K562 (cell line): ENCODE results near the gene FAM83F. TPM values are rescaled to one million over a fixed set of nuclear protein-coding genes. Genes with fewer than 3 reads are reported as not detected.
A peak's percentile ranks its signal among the peaks of the same experiment; 100 is the strongest.

Source experiments
- ARID2 ChIP-seq: fragments of 450-650 bp; IDR thresholded peaks from 2 replicates; pipeline ENCODE4 v1.6.1; 2017; ENCODE audit warnings: antibody characterized with exemption, mild to moderate bottlenecking
- BDP1 ChIP-seq: IDR thresholded peaks from 3 replicates; pipeline ENCODE4 v1.6.1; 2011; ENCODE audit not compliant: insufficient read length, insufficient read depth
- ESRRA ChIP-seq: fragments of 450-650 bp; IDR thresholded peaks from 2 replicates; pipeline ENCODE4 v1.6.1; 2014; ENCODE audit warnings: low read depth, mild to moderate bottlenecking, moderate library complexity, borderline replicate concordance
- NKRF ChIP-seq: fragments of 450-650 bp; IDR thresholded peaks from 2 replicates; pipeline ENCODE4 v1.6.1; 2016; ENCODE audit warnings: borderline replicate concordance
- REST ChIP-seq, 2 experiments: fragments of 450-650 bp; formaldehyde crosslinking in 1 of 2; IDR thresholded peaks; 2 replicates each; pipeline versions ENCODE4 v1.4.0 to v1.6.1; 2014 to 2020; ENCODE audit warnings: mild to moderate bottlenecking in 2 of 2, borderline replicate concordance in 1 of 2, low read depth in 1 of 2
- ZNF696 ChIP-seq: fragments of 250-450 bp; sonication (Bioruptor Pico); conservative IDR thresholded peaks from 2 replicates; pipeline ENCODE4 v1.4.0; 2020; ENCODE audit warnings: mild to moderate bottlenecking, moderate library complexity
- polyA plus RNA-seq, 8 experiments: library from polyadenylated mRNA; depleted of rRNA in 4 of 8; stranded (reverse) in 5 of 8; unstranded in 3 of 8; fragments of >200 nt; fragmentation: Nextera tagmentation in 2 of 8; fragmentation: Illumina TruSeq in 1 of 8; extraction: Ambion mirVana in 2 of 8; extraction: Trizol in 1 of 8; gene quantifications; 2 replicates each; pipeline versions ENCODE4 v1.2.1 to v1.2.3, GENCODE V29; 2011 to 2014; ENCODE audit warnings: inconsistent platforms in 1 of 8, missing spikeins in 1 of 8
- total RNA-seq, 7 experiments: library from RNA; depleted of rRNA in 6 of 7; stranded (reverse); fragments of >200 nt in 6 of 7; fragmentation: Illumina TruSeq in 2 of 7; extraction: Trizol in 2 of 7; gene quantifications; 2 replicates each; pipeline versions ENCODE4 v1.2.1 to v1.2.3, GENCODE V29; 2011 to 2021; ENCODE audit warnings: low replicate concordance in 1 of 7
- TF ChIP-seq, protein P1 (sequence below): fragments of 450-650 bp; IDR thresholded peaks from 2 replicates; pipeline ENCODE4 v1.6.1; 2017; ENCODE audit warnings: antibody characterized with exemption, mild to moderate bottlenecking
- TF ChIP-seq, protein P2 (sequence below): sonication (generic); formaldehyde crosslinking; IDR thresholded peaks from 2 replicates; pipeline ENCODE4 v1.8.0; 2022; ENCODE audit warnings: missing genetic modification reagents, mild to moderate bottlenecking, moderate library complexity, borderline replicate concordance

FAM83F gene
- total and polyA plus RNA-seq, 9 of the 15 experiments (the other 6 are each of a cell fraction or from before 2014, with no cell fraction given): under 0.01 to 0.13 (median 0.04) TPM; not detected in 1

- TF ChIP-seq, protein P1, sequence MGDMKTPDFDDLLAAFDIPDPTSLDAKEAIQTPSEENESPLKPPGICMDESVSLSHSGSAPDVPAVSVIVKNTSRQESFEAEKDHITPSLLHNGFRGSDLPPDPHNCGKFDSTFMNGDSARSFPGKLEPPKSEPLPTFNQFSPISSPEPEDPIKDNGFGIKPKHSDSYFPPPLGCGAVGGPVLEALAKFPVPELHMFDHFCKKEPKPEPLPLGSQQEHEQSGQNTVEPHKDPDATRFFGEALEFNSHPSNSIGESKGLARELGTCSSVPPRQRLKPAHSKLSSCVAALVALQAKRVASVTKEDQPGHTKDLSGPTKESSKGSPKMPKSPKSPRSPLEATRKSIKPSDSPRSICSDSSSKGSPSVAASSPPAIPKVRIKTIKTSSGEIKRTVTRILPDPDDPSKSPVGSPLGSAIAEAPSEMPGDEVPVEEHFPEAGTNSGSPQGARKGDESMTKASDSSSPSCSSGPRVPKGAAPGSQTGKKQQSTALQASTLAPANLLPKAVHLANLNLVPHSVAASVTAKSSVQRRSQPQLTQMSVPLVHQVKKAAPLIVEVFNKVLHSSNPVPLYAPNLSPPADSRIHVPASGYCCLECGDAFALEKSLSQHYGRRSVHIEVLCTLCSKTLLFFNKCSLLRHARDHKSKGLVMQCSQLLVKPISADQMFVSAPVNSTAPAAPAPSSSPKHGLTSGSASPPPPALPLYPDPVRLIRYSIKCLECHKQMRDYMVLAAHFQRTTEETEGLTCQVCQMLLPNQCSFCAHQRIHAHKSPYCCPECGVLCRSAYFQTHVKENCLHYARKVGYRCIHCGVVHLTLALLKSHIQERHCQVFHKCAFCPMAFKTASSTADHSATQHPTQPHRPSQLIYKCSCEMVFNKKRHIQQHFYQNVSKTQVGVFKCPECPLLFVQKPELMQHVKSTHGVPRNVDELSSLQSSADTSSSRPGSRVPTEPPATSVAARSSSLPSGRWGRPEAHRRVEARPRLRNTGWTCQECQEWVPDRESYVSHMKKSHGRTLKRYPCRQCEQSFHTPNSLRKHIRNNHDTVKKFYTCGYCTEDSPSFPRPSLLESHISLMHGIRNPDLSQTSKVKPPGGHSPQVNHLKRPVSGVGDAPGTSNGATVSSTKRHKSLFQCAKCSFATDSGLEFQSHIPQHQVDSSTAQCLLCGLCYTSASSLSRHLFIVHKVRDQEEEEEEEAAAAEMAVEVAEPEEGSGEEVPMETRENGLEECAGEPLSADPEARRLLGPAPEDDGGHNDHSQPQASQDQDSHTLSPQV: 0 out of 2 replicates have a peak, but pooled peaks have one; percentile 28
- TF ChIP-seq, protein P2, sequence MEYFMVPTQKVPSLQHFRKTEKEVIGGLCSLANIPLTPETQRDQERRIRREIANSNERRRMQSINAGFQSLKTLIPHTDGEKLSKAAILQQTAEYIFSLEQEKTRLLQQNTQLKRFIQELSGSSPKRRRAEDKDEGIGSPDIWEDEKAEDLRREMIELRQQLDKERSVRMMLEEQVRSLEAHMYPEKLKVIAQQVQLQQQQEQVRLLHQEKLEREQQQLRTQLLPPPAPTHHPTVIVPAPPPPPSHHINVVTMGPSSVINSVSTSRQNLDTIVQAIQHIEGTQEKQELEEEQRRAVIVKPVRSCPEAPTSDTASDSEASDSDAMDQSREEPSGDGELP (CRISPR knock-in tag): peak; percentile 95
- no peak for TF ChIP-seq BDP1
- TF ChIP-seq ZNF696 (CRISPR knock-in tag): no peak
- TF ChIP-seq ESRRA: peak; percentile 15; the same call in 1 of the 2 replicates
- peak; percentile 90 for TF ChIP-seq REST (IDR thresholded peaks at IDR 0.05; ENCODE audit: borderline replicate concordance)
- no peak for TF ChIP-seq REST (CRISPR knock-in tag; IDR thresholded peaks at IDR 0.05; ENCODE audit: low read depth)
- TF ChIP-seq NKRF: no peak
- peak; percentile 78 for TF ChIP-seq ARID2
These were observed 29.7 kb downstream of the FAM83F start (continued) for GRCh38 chr22:40024201-40025061.
